SKM-1 (cell line): Measurements from ENCODE around the gene SH3RF1.

Source experiments
- DNase-seq: peaks from one replicate; lab custom pipeline; 2025; ENCODE audit not compliant: unreplicated experiment; lab: John Stamatoyannopoulos, UW

The SH3RF1 gene

GRCh38 chr4:169050284-169050683 lies 220.5 kb downstream of the SH3RF1 start:
- DNase-seq: no peak

DNA sequence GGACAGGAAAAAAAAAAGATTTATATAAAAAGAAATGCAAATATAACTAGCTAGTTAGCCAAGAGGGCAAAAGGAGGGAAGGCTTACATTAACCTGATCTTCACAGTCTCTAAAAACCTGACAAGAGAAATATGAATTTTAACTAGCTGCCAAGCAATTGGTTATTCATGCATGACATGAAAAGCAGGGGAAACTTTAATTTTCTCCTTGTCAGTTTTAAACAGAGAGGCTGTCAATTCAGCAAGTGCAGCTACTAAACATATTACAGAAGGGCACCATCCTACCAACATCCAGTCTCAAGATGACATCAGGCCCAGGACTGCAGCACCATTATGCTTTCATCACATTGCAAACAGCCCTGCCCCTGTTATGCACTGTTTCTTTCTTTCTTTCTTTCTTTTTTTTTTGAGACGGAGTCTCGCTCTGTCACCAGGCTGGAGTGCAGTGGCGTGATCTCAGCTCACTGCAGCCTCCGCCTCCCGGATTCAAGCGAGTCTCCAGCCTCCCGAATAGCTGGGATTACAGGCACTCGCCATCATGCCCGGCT lies 221.8 kb downstream of the SH3RF1 start:
- no peak for DNase-seq

GRCh38 chr4:169047956-169048355 lies 222.8 kb downstream of the SH3RF1 start:
- no peak for DNase-seq

GRCh38 chr4:169045862-169046584 lies 224.7 kb downstream of the SH3RF1 start:
- no peak for DNase-seq

DNA sequence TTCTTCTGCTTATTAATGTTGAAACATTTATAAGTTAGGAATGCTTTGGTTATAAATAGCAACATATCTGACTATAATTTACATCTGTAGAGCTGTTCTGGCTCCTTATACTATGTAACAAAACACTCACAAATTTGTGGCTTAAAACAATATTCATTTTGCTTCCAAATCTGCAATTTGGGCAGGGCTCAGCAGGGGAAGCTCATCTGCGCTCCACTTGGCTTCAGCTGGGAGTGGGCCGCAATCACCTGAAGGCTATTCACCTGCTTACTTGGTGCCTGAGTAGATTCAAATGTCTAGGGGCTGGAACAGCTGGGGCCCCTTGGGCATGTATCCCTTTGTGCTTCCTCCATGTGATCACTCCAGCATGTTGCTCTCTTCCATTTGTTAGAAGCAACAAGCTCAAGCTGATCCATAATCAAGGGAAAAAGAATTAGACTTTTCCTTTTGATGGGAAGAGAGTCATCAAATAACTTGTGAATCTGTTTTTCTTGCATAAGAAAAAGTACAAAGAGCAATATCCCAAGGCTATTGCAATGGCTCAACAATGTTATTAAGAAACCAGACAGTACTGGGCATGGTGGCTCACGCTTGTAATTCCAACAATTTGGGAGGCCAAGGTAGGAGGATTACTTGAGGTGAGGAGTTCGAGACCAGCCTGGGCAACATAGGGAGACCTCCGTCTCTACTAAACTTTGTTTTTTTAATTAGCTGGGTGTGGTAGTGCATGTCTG lies 225.9 kb downstream of the SH3RF1 start:
- no peak for DNase-seq
